HepG2 (cell line): Measurements from ENCODE around the gene EMCN. TPM values are rescaled to one million over a fixed set of nuclear protein-coding genes. Genes with fewer than 3 reads are reported as not detected.

Source experiments
- ATAC-seq: fragments of 200-7000 bp; cut with Tn5 transposase; 3 replicates; pipeline ENCODE4 v1.9.1; 2020; ENCODE audit warnings: mild to moderate bottlenecking, moderate library complexity
- BruUV-seq: library from RNA; stranded (reverse); fragments of 400-500 nt; replicated peaks from 2 replicates; lab custom pipeline; 2021; lab: Mats Ljungman, UMichigan
- CTCF ChIA-PET: fragments of 300-600 bp; formaldehyde crosslinking; extraction: SDS; loops from one replicate; lab custom pipeline; 2021; ENCODE audit warnings: low total read pairs, inconsistent platforms, low intra/inter-chr PET ratio; lab: Yijun Ruan, JAX
- POLR2A ChIA-PET: fragments of 350-600 bp; sonication (Branson Sonifier 250); formaldehyde crosslinking; loops from one replicate; lab custom pipeline; 2020; ENCODE audit warnings: antibody characterized with exemption, inconsistent platforms; lab: Yijun Ruan, JAX
- DNase-seq: peaks from one replicate; pipeline ENCODE4 v3.0.0-alpha.2; 2015; ENCODE audit warnings: low spot score
- FAIRE-seq: peaks from 3 replicates; lab custom pipeline; 2011; peaks lifted over from hg19 to GRCh38; lab: Jason Lieb, UNC
- H2AFZ ChIP-seq: one replicate; pipeline ENCODE4 v1.6.1; 2011; ENCODE audit warnings: low read length, inconsistent platforms
- H3K27ac ChIP-seq: fragments of 300-600 bp; 3 replicates; pipeline ENCODE4 v1.8.0; 2011; ENCODE audit warnings: mixed run types, mild to moderate bottlenecking, mixed read lengths, low read length, inconsistent platforms; ENCODE audit not compliant: insufficient read depth; ENCODE audit errors: extremely low read length
- H3K27me3 ChIP-seq, 2 experiments: fragments of 200-600 bp in 1 of 2; 2 replicates in 1 of 2; 3 replicates in 1 of 2; pipeline versions ENCODE4 v1.6.0 to v1.8.0; 2011; ENCODE audit warnings: low read length in 2 of 2, mild to moderate bottlenecking in 2 of 2, moderate library complexity in 2 of 2, inconsistent platforms in 1 of 2; ENCODE audit not compliant: insufficient read depth in 2 of 2, control insufficient read depth in 1 of 2
- H3K36me3 ChIP-seq, 2 experiments: fragments of 200-600 bp in 1 of 2; replicated peaks in 1 of 2; 2 replicates in 1 of 2; 3 replicates in 1 of 2; pipeline versions ENCODE4 v1.5.1 to v1.8.0; 2011; ENCODE audit warnings: low read length in 2 of 2, inconsistent platforms in 1 of 2; ENCODE audit not compliant: insufficient read depth in 2 of 2, control insufficient read depth in 1 of 2
- H3K4me1 ChIP-seq: 2 replicates; pipeline ENCODE4 v1.5.1; 2012; ENCODE audit warnings: low read length, inconsistent platforms; ENCODE audit not compliant: insufficient read depth
- H3K4me2 ChIP-seq: 2 replicates; pipeline ENCODE4 v1.6.0; 2011; ENCODE audit warnings: low read depth, low read length, inconsistent platforms
- H3K4me3 ChIP-seq, 3 experiments: fragments of 200-600 bp in 1 of 3; sonication (generic), shearing (Covaris generic) in 1 of 3; replicated peaks in 1 of 3; 2 replicates each; pipeline ENCODE4 v1.5.1; 2011 to 2016; ENCODE audit warnings: low read length in 3 of 3, inconsistent platforms in 2 of 3, low read depth in 2 of 3, mild to moderate bottlenecking in 2 of 3, control low read depth in 1 of 3, mixed read lengths in 1 of 3; ENCODE audit not compliant: insufficient read depth in 1 of 3
- H3K79me2 ChIP-seq: one replicate; pipeline ENCODE4 v1.6.1; 2011; ENCODE audit warnings: low read length, inconsistent platforms; ENCODE audit not compliant: insufficient read depth
- H3K9ac ChIP-seq: 2 replicates; pipeline ENCODE4 v1.6.0; 2011; ENCODE audit warnings: mild to moderate bottlenecking, low read depth, low read length, inconsistent platforms; ENCODE audit not compliant: insufficient read depth
- H3K9me3 ChIP-seq: 2 replicates; pipeline ENCODE4 v1.5.1; 2012; ENCODE audit warnings: mild to moderate bottlenecking, low read length
- H4K20me1 ChIP-seq: 2 replicates; pipeline ENCODE4 v1.6.0; 2011; ENCODE audit warnings: inconsistent platforms, mild to moderate bottlenecking, low read length, moderate library complexity; ENCODE audit not compliant: insufficient read depth
- ARID3A ChIP-seq: IDR thresholded peaks from 2 replicates; pipeline ENCODE4 v1.6.1; 2012; ENCODE audit warnings: low read depth, low read length, improper control_type of control experiment
- BORCS8-MEF2B ChIP-seq: sonication (generic); formaldehyde crosslinking; IDR thresholded peaks from 2 replicates; pipeline ENCODE4 v1.8.0; 2022; ENCODE audit warnings: mild to moderate bottlenecking, missing genetic modification reagents
- GFI1 ChIP-seq: sonication (generic); formaldehyde crosslinking; IDR thresholded peaks from 2 replicates; pipeline ENCODE4 v1.5.0; 2020; ENCODE audit warnings: missing genetic modification reagents, mild to moderate bottlenecking, borderline replicate concordance
- GMEB1 ChIP-seq: sonication (generic); formaldehyde crosslinking; IDR thresholded peaks from 2 replicates; pipeline ENCODE4 v1.5.1; 2020; ENCODE audit warnings: missing genetic modification reagents, mild to moderate bottlenecking, borderline replicate concordance
- KDM3A ChIP-seq: IDR thresholded peaks from 2 replicates; pipeline ENCODE4 v1.6.1; 2018; ENCODE audit warnings: low read depth, missing compliant biosample characterization
- KLF9 ChIP-seq: IDR thresholded peaks from 2 replicates; pipeline ENCODE4 v1.6.1; 2016; ENCODE audit warnings: low read depth
- MED1 ChIP-seq: sonication (generic); formaldehyde crosslinking; IDR thresholded peaks from 2 replicates; pipeline ENCODE4 v1.4.0; 2020; ENCODE audit warnings: missing genetic modification reagents
- NR2F1 ChIP-seq, 2 experiments: fragments of 450-650 bp in 1 of 2; formaldehyde crosslinking in 1 of 2; IDR thresholded peaks; 2 replicates each; pipeline versions ENCODE4 v1.5.0 to v1.6.1; 2016 to 2020; ENCODE audit warnings: mild to moderate bottlenecking in 1 of 2, missing compliant biosample characterization in 1 of 2, missing genetic modification reagents in 1 of 2, moderate library complexity in 1 of 2
- POLR2AphosphoS2 ChIP-seq: IDR thresholded peaks from 2 replicates; pipeline ENCODE4 v1.6.1; 2011; ENCODE audit warnings: low read depth, low read length, improper control_type of control experiment
- SSRP1 ChIP-seq: IDR thresholded peaks from 2 replicates; pipeline ENCODE4 v1.6.1; 2016; ENCODE audit warnings: control low read depth
- TRIM22 ChIP-seq: fragments of 450-650 bp; IDR thresholded peaks from 2 replicates; pipeline ENCODE4 v1.6.1; 2017
- ZNF205 ChIP-seq: IDR thresholded peaks from 2 replicates; pipeline ENCODE4 v1.6.1; 2018; ENCODE audit warnings: missing biosample characterization, missing genetic modification reagents
- ZNF432 ChIP-seq: sonication (generic); formaldehyde crosslinking; IDR thresholded peaks from 2 replicates; pipeline ENCODE4 v1.5.0; 2020; ENCODE audit warnings: missing genetic modification reagents, mild to moderate bottlenecking, borderline replicate concordance
- ZNF543 ChIP-seq: sonication (generic); formaldehyde crosslinking; IDR thresholded peaks from 2 replicates; pipeline ENCODE4 v1.4.0; 2020; ENCODE audit warnings: mild to moderate bottlenecking, missing genetic modification reagents
- ZNF605 ChIP-seq: sonication (generic); formaldehyde crosslinking; IDR thresholded peaks from 2 replicates; pipeline ENCODE4 v1.8.0; 2022; ENCODE audit warnings: mild to moderate bottlenecking, missing genetic modification reagents
- ZNF678 ChIP-seq: sonication (generic); formaldehyde crosslinking; IDR thresholded peaks from 2 replicates; pipeline ENCODE4 v1.4.0; 2020; ENCODE audit warnings: mild to moderate bottlenecking, missing genetic modification reagents
- WGBS: methylation state at CpG from one replicate; pipeline ENCODE4 v1.1.6; 2017; ENCODE audit warnings: low lambda C conversion rate; 5-methylcytosine and 5-hydroxymethylcytosine counted together
- in situ Hi-C: cut with HindIII; loops from 2 replicates; pipeline ENCODE4 v1.10.0; 2017; ENCODE audit warnings: low pct_unique_long_range_greater_than_20kb; ENCODE audit not compliant: extremely low pct_ligation_motif_present
- intact Hi-C: fragments of 100-400 bp; cut with micrococcal nuclease; formaldehyde crosslinking; loops from one replicate; pipeline ENCODE4 v1.10.0; 2022; ENCODE audit not compliant: unreplicated experiment
- polyA plus RNA-seq, 8 experiments: library from polyadenylated mRNA; depleted of rRNA in 3 of 8; stranded (reverse) in 7 of 8; unstranded in 1 of 8; fragments of >200 nt; fragmentation: Illumina TruSeq in 4 of 8; extraction: Trizol in 4 of 8; gene quantifications; 2 replicates each; pipeline versions ENCODE4 v1.2.1 to v1.2.3, GENCODE V29; 2011 to 2016; ENCODE audit warnings: low read depth in 4 of 8, missing spikeins in 1 of 8, mixed read lengths in 1 of 8; ENCODE audit not compliant: insufficient read depth in 1 of 8
- total RNA-seq, 5 experiments: library from RNA; depleted of rRNA; stranded (reverse); fragments of >200 nt; fragmentation: Illumina TruSeq; extraction: Trizol; gene quantifications; 2 replicates each; pipeline ENCODE4 v1.2.3, GENCODE V29; 2016; ENCODE audit warnings: low read depth in 1 of 5
- TF ChIP-seq, protein P1 (sequence below): sonication (generic); formaldehyde crosslinking; IDR thresholded peaks from 2 replicates; pipeline ENCODE4 v1.4.0; 2020; ENCODE audit warnings: mild to moderate bottlenecking, missing genetic modification reagents, borderline replicate concordance

Gene EMCN
- total and polyA plus RNA-seq, 2 of the 13 experiments (the other 11 are each of a cell fraction or from before 2014, with no cell fraction given): not detected

DNA sequence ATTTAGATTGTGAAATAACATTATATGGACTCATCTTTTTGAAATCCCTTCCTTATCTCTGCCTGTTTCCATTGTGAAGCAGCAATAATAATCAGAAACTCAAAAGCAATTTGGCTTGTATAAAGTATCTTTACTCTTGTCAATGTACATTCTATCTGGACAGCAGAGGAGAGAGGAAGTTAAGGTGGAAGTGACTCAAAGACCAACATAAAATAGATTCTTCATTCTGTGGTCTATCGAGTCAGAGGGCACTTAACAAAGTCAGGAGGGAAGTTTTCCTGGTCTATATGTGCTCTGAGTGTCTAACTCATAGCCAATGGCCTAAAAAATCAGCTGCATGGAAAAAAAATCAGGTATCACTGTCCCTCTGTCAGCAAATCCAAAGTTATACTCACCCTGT lies 155.5 kb downstream of the EMCN start:
- Histone ChIP-seq H3K27me3 (no peaks in the 10 kb centered on the region), H3K9me3 (no peaks in the 10 kb centered on the region), H3K9ac (no peak overlapping the region), H2AFZ (no peak overlapping the region), H3K79me2 (no peaks in the 10 kb centered on the region), H3K36me3 (no peaks in the 10 kb centered on the region), H3K4me1 (no peaks in the 10 kb centered on the region), H3K27ac (no peak overlapping the region), H3K4me2 (no peak overlapping the region), H4K20me1 (no peaks in the 10 kb centered on the region), H3K4me3 (no peak overlapping the region)
- in situ Hi-C loops (no loop called here), intact Hi-C loops (no loop called here)
- ATAC-seq (no peak), FAIRE-seq (no peak), DNase-seq (no peak)
- POLR2A ChIA-PET: no interaction called here
- CTCF ChIA-PET: no interaction called here
- no TSS peak for BruUV-seq
- 0% methylated on average over 1 of the region's 1 CpG for WGBS
- TF ChIP-seq MED1 (CRISPR knock-in tag) (no peak), ZNF543 (CRISPR knock-in tag) (no peak), GMEB1 (no peak), ZNF678 (CRISPR knock-in tag) (no peak), ZNF432 (no peak), BORCS8-MEF2B (no peak), KDM3A (CRISPR knock-in tag) (no peak), GFI1 (no peak), ARID3A (no peak), ZNF605 (CRISPR knock-in tag) (no peak), SSRP1 (CRISPR knock-in tag) (no peak), POLR2AphosphoS2 (no peak), ZNF205 (CRISPR knock-in tag) (no peak), NR2F1 (CRISPR knock-in tag; IDR thresholded peaks at IDR 0.05) (no peak), TRIM22 (no peak), KLF9 (CRISPR knock-in tag) (no peak)
- TF ChIP-seq, protein P1, sequence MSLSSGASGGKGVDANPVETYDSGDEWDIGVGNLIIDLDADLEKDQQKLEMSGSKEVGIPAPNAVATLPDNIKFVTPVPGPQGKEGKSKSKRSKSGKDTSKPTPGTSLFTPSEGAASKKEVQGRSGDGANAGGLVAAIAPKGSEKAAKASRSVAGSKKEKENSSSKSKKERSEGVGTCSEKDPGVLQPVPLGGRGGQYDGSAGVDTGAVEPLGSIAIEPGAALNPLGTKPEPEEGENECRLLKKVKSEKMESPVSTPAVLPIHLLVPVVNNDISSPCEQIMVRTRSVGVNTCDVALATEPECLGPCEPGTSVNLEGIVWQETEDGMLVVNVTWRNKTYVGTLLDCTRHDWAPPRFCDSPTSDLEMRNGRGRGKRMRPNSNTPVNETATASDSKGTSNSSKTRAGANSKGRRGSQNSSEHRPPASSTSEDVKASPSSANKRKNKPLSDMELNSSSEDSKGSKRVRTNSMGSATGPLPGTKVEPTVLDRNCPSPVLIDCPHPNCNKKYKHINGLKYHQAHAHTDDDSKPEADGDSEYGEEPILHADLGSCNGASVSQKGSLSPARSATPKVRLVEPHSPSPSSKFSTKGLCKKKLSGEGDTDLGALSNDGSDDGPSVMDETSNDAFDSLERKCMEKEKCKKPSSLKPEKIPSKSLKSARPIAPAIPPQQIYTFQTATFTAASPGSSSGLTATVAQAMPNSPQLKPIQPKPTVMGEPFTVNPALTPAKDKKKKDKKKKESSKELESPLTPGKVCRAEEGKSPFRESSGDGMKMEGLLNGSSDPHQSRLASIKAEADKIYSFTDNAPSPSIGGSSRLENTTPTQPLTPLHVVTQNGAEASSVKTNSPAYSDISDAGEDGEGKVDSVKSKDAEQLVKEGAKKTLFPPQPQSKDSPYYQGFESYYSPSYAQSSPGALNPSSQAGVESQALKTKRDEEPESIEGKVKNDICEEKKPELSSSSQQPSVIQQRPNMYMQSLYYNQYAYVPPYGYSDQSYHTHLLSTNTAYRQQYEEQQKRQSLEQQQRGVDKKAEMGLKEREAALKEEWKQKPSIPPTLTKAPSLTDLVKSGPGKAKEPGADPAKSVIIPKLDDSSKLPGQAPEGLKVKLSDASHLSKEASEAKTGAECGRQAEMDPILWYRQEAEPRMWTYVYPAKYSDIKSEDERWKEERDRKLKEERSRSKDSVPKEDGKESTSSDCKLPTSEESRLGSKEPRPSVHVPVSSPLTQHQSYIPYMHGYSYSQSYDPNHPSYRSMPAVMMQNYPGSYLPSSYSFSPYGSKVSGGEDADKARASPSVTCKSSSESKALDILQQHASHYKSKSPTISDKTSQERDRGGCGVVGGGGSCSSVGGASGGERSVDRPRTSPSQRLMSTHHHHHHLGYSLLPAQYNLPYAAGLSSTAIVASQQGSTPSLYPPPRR: no peak
